SK-N-SH (cell line): ENCODE data around the gene NDST4. TPM values are rescaled to one million over a fixed set of nuclear protein-coding genes. Genes with fewer than 3 reads are reported as not detected.

ENCODE experiments used
- CTCF ChIA-PET: fragments of 300-600, 350-600 bp; formaldehyde crosslinking; extraction: SDS; loops from one replicate; lab custom pipeline; 2021; lab: Yijun Ruan, JAX
- POLR2A ChIA-PET: fragments of 350-600 bp; sonication (Branson Sonifier 250); formaldehyde crosslinking; extraction: SDS; loops from one replicate; lab custom pipeline; 2020; ENCODE audit warnings: antibody characterized with exemption, inconsistent platforms; lab: Yijun Ruan, JAX
- DNase-seq: peaks from one replicate; pipeline ENCODE4 v3.0.0; 2012
- H2AFZ ChIP-seq: fragments of 200-600 bp; sonication (generic); 2 replicates; pipeline ENCODE4 v1.8.1; 2016; ENCODE audit warnings: antibody characterized with exemption, mild to moderate bottlenecking, low read depth
- H3F3A ChIP-seq: fragments of 200-600 bp; sonication (generic); replicated peaks from 2 replicates; pipeline ENCODE3; 2016; ENCODE audit warnings: antibody characterized with exemption, mild to moderate bottlenecking; ENCODE audit not compliant: insufficient read depth
- H3K27ac ChIP-seq, 2 experiments: fragments of 200-500 bp in 1 of 2; fragments of 200-600 bp in 1 of 2; sonication (Bioruptor generic) in 1 of 2; sonication (generic), shearing (Covaris generic) in 1 of 2; 2 replicates each; pipeline versions ENCODE4 v1.5.1 to v1.6.1; 2014 to 2016; ENCODE audit warnings: low read depth in 2 of 2, inconsistent platforms in 1 of 2, low read length in 1 of 2, mild to moderate bottlenecking in 1 of 2, mixed read lengths in 1 of 2
- H3K27me3 ChIP-seq: fragments of 200-600 bp; sonication (generic), shearing (Covaris generic); 2 replicates; pipeline ENCODE4 v1.6.1; 2016; ENCODE audit warnings: mixed run types; ENCODE audit not compliant: insufficient read depth
- H3K36me3 ChIP-seq, 2 experiments: fragments of 200-500 bp in 1 of 2; fragments of 200-600 bp in 1 of 2; sonication (Bioruptor generic) in 1 of 2; sonication (generic) in 1 of 2; replicated peaks in 1 of 2; 2 replicates each; pipeline versions ENCODE3 to v1.5.1; 2014 to 2016; ENCODE audit warnings: low read length in 1 of 2, mild to moderate bottlenecking in 1 of 2; ENCODE audit not compliant: insufficient read depth in 2 of 2, control insufficient read depth in 1 of 2
- H3K4me1 ChIP-seq, 2 experiments: fragments of 200-500 bp in 1 of 2; fragments of 200-600 bp in 1 of 2; sonication (Bioruptor generic) in 1 of 2; sonication (generic), shearing (Covaris generic) in 1 of 2; 2 replicates each; pipeline versions ENCODE4 v1.5.1 to v1.6.1; 2014 to 2016; ENCODE audit warnings: low read depth in 1 of 2, low read length in 1 of 2, mixed run types in 1 of 2; ENCODE audit not compliant: insufficient read depth in 2 of 2, control insufficient read depth in 1 of 2
- H3K4me2 ChIP-seq: fragments of 200-600 bp; sonication (generic), shearing (Covaris generic); 2 replicates; pipeline ENCODE4 v1.6.1; 2017; ENCODE audit warnings: mixed run types
- H3K4me3 ChIP-seq, 2 experiments: fragments of 200-500 bp in 1 of 2; fragments of 200-600 bp in 1 of 2; sonication (Bioruptor generic) in 1 of 2; sonication (generic), shearing (Covaris generic) in 1 of 2; 2 replicates each; pipeline versions ENCODE4 v1.5.1 to v1.8.1; 2014 to 2016; ENCODE audit warnings: low read depth in 2 of 2, inconsistent platforms in 1 of 2, low read length in 1 of 2, mild to moderate bottlenecking in 1 of 2, mixed read lengths in 1 of 2, moderate library complexity in 1 of 2
- H3K79me2 ChIP-seq: fragments of 200-600 bp; sonication (generic); 2 replicates; pipeline ENCODE4 v1.8.1; 2017; ENCODE audit warnings: mild to moderate bottlenecking; ENCODE audit not compliant: insufficient read depth
- H3K9ac ChIP-seq: fragments of 200-600 bp; sonication (generic); 2 replicates; pipeline ENCODE4 v1.6.1; 2017; ENCODE audit warnings: mixed run types
- H3K9me2 ChIP-seq: fragments of 200-600 bp; sonication (generic); 2 replicates; pipeline ENCODE4 v1.6.1; 2017; ENCODE audit warnings: mixed run types
- H3K9me3 ChIP-seq: fragments of 200-600 bp; sonication (generic); 2 replicates; pipeline ENCODE4 v1.6.1; 2017; ENCODE audit warnings: mixed run types, mild to moderate bottlenecking, moderate library complexity
- H4K20me1 ChIP-seq: fragments of 200-600 bp; sonication (generic); 2 replicates; pipeline ENCODE4 v1.6.1; 2017; ENCODE audit warnings: mild to moderate bottlenecking, mixed run types; ENCODE audit not compliant: insufficient read depth
- EP300 ChIP-seq, 2 experiments: IDR thresholded peaks; 2 replicates each; pipeline versions ENCODE4 v1.4.0 to v1.6.1; 2012; ENCODE audit warnings: borderline replicate concordance in 1 of 2, low read depth in 1 of 2, low read length in 1 of 2
- FOSL2 ChIP-seq: IDR thresholded peaks from 2 replicates; pipeline ENCODE4 v1.4.0; 2012; ENCODE audit warnings: low read depth, mild to moderate bottlenecking, moderate library complexity, borderline replicate concordance
- FOXJ3 ChIP-seq: sonication (generic); formaldehyde crosslinking; IDR thresholded peaks from 2 replicates; pipeline ENCODE4 v1.5.1; 2020; ENCODE audit warnings: mild to moderate bottlenecking, missing genetic modification reagents
- FOXM1 ChIP-seq: IDR thresholded peaks from 2 replicates; pipeline ENCODE4 v1.4.0; 2012; ENCODE audit warnings: low read depth, mild to moderate bottlenecking
- GABPA ChIP-seq: IDR thresholded peaks from 2 replicates; pipeline ENCODE4 v1.4.0; 2012; ENCODE audit warnings: low read depth, mild to moderate bottlenecking
- MAX ChIP-seq: IDR thresholded peaks from 2 replicates; pipeline ENCODE4 v1.4.0; 2012; ENCODE audit warnings: low read depth
- MEF2A ChIP-seq: IDR thresholded peaks from 2 replicates; pipeline ENCODE4 v1.4.0; 2012; ENCODE audit warnings: low read depth, borderline replicate concordance
- MXI1 ChIP-seq: IDR thresholded peaks from 2 replicates; pipeline ENCODE4 v1.6.1; 2012; ENCODE audit warnings: mild to moderate bottlenecking, low read depth, low read length, improper control_type of control experiment
- NFIC ChIP-seq: IDR thresholded peaks from 2 replicates; pipeline ENCODE4 v1.4.0; 2012; ENCODE audit warnings: borderline replicate concordance
- POLR2AphosphoS5 ChIP-seq: IDR thresholded peaks from 2 replicates; pipeline ENCODE4 v1.6.1; 2012; ENCODE audit warnings: low read depth, low read length
- RAD21 ChIP-seq: IDR thresholded peaks from 2 replicates; pipeline ENCODE4 v1.6.1; 2012; ENCODE audit warnings: mild to moderate bottlenecking, low read length
- RCOR1 ChIP-seq: fragments of 150-350 bp; IDR thresholded peaks from 2 replicates; pipeline ENCODE4 v1.6.1; 2017; ENCODE audit warnings: antibody characterized with exemption, low read length
- RFX5 ChIP-seq: IDR thresholded peaks from 2 replicates; pipeline ENCODE4 v1.6.1; 2012; ENCODE audit warnings: mild to moderate bottlenecking, improper control_type of control experiment, low read length
- RXRA ChIP-seq: IDR thresholded peaks from 2 replicates; pipeline ENCODE4 v1.4.0; 2012; ENCODE audit warnings: low read depth, mild to moderate bottlenecking, borderline replicate concordance
- SIN3A ChIP-seq: IDR thresholded peaks from 2 replicates; pipeline ENCODE4 v1.6.1; 2012; ENCODE audit warnings: low read depth, mild to moderate bottlenecking, low read length, moderate library complexity, borderline replicate concordance
- TAF1 ChIP-seq: IDR thresholded peaks from 2 replicates; pipeline ENCODE4 v1.6.1; 2012; ENCODE audit warnings: low read depth, mild to moderate bottlenecking, low read length, moderate library complexity, borderline replicate concordance
- TCF12 ChIP-seq: IDR thresholded peaks from 2 replicates; pipeline ENCODE4 v1.4.0; 2012
- TEAD4 ChIP-seq: IDR thresholded peaks from 2 replicates; pipeline ENCODE4 v1.4.0; 2012; ENCODE audit warnings: mild to moderate bottlenecking, borderline replicate concordance; ENCODE audit not compliant: insufficient read depth
- YY1 ChIP-seq: IDR thresholded peaks from 2 replicates; pipeline ENCODE4 v1.4.0; 2012; ENCODE audit warnings: low read depth, mild to moderate bottlenecking
- WGBS: methylation state at CpG from one replicate; pipeline ENCODE4 v1.1.6; 2017; ENCODE audit warnings: low lambda C conversion rate; 5-methylcytosine and 5-hydroxymethylcytosine counted together
- polyA plus RNA-seq, 3 experiments: library from polyadenylated mRNA; depleted of rRNA; stranded (reverse); fragments of >200 nt; gene quantifications; 2 replicates each; pipeline ENCODE4 v1.2.3, GENCODE V29; 2012
- TF ChIP-seq, protein P1 (sequence below): IDR thresholded peaks from 2 replicates; pipeline ENCODE4; 2012
- TF ChIP-seq, protein P2 (sequence below): IDR thresholded peaks from 2 replicates; pipeline ENCODE4 v1.4.0; 2012; ENCODE audit warnings: low read depth, borderline replicate concordance

Gene NDST4
- polyA plus RNA-seq, 1 of the 3 experiments (the other 2 are of a cell fraction): not detected

DNA sequence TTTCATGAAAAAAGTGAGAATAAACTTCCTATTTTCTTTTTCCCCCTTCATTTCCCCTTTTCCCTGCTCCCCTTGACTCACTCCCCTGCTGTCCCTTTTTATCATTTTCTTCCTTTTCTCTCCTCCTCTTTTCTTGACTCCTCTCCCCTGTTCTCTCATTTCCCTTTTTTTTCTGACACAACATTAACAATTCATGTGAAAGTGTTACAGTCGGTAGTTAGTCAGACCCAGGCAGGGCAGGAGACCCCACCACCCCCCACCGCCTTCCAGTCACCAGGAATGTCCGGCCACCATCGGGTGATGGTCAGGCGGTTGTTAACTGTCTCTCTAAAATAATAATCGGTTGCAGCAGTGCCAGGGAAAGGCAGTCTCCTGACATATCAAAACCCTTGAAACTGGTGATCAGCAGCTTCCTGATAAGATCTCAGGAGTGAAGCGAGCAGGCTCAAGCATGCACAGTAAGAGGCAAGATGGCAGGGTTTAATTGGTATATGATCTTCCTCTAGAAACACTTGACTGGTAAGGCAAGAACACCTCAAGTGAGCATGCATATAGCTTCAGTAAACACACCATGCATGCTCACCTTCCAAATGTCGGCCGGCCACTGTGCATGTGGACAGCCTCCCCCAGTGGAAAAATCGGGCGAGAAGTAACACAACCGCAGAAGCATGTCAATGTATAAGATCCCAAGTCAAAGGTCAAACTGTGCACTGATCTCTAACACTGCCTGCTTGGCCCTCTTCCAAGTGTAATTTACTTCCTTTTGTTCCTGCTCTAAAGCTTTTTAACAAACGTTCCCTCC is 191.4 kb downstream of the NDST4 start:
- Histone ChIP-seq H3K4me1 (no peaks in the 10 kb centered on the region; a peak in 1 of 4 replicates), H3K9me2 (no peaks in the 10 kb centered on the region), H3K27me3 (no peaks in the 10 kb centered on the region), H3K9me3 (no peaks in the 10 kb centered on the region), H3K27ac (no peak overlapping the region), H3K9ac (no peak overlapping the region), H3K79me2 (no peaks in the 10 kb centered on the region), H3K4me3 (no peak overlapping the region), H3F3A (no peaks in the 10 kb centered on the region), H3K4me2 (no peak overlapping the region), H4K20me1 (no peaks in the 10 kb centered on the region)
- ChIA-PET CTCF (no interaction called here), POLR2A (no interaction called here)
- WGBS: 32% methylated on average over 11 of the region's 13 CpGs
- TF ChIP-seq MXI1 (no peak), RCOR1 (no peak), MEF2A (no peak), FOXM1 (no peak), RAD21 (no peak), FOXJ3 (CRISPR knock-in tag) (no peak), FOSL2 (no peak), GABPA (no peak), RXRA (no peak), EP300 (IDR thresholded peaks at IDR 0.05; ENCODE audit: borderline replicate concordance in 1 of 2, low read depth in 1 of 2, low read length in 1 of 2) (no peak), MAX (no peak), TAF1 (no peak), POLR2AphosphoS5 (no peak), SIN3A (no peak), TCF12 (no peak), NFIC (no peak)
- TF ChIP-seq, protein P1, sequence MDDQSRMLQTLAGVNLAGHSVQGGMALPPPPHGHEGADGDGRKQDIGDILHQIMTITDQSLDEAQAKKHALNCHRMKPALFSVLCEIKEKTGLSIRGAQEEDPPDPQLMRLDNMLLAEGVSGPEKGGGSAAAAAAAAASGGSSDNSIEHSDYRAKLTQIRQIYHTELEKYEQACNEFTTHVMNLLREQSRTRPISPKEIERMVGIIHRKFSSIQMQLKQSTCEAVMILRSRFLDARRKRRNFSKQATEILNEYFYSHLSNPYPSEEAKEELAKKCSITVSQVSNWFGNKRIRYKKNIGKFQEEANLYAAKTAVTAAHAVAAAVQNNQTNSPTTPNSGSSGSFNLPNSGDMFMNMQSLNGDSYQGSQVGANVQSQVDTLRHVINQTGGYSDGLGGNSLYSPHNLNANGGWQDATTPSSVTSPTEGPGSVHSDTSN: no peak
- TF ChIP-seq, all 33 proteins: peak for 0
- Histone ChIP-seq H3K36me3 (no peaks in the 10 kb centered on the region), H2AFZ (no peak overlapping the region)
- no peak for DNase-seq

GRCh38 chr4:114921191-114921590 is 192.2 kb downstream of the NDST4 start:
- Histone ChIP-seq H3K9ac (no peak overlapping the region), H3K36me3 (no peaks in the 10 kb centered on the region), H3K27me3 (no peaks in the 10 kb centered on the region), H4K20me1 (no peaks in the 10 kb centered on the region), H3K79me2 (no peaks in the 10 kb centered on the region), H3K27ac (no peak overlapping the region), H3K9me2 (no peaks in the 10 kb centered on the region), H3K4me2 (no peak overlapping the region), H2AFZ (no peak overlapping the region), H3K4me3 (no peak overlapping the region), H3K4me1 (no peaks in the 10 kb centered on the region; a peak in 1 of 4 replicates), H3K9me3 (no peaks in the 10 kb centered on the region), H3F3A (no peaks in the 10 kb centered on the region)
- WGBS: 14% methylated on average over 3 of the region's 3 CpGs
- POLR2A ChIA-PET: no interaction called here
- CTCF ChIA-PET: no interaction called here
- no peak for DNase-seq
- TF ChIP-seq TAF1 (no peak), YY1 (no peak), TEAD4 (no peak), EP300 (IDR thresholded peaks at IDR 0.05; ENCODE audit: borderline replicate concordance in 1 of 2, low read depth in 1 of 2, low read length in 1 of 2) (no peak), MAX (no peak), SIN3A (no peak), RFX5 (no peak), FOXJ3 (CRISPR knock-in tag) (no peak)
- TF ChIP-seq, protein P1: no peak
- TF ChIP-seq, protein P2, sequence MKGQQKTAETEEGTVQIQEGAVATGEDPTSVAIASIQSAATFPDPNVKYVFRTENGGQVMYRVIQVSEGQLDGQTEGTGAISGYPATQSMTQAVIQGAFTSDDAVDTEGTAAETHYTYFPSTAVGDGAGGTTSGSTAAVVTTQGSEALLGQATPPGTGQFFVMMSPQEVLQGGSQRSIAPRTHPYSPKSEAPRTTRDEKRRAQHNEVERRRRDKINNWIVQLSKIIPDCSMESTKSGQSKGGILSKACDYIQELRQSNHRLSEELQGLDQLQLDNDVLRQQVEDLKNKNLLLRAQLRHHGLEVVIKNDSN: no peak
